AG09319 (cell line): ENCODE data around the gene HPN.

Experiments used
- DNase-seq: peaks from one replicate; pipeline ENCODE4 v3.0.0-alpha.2; 2010; ENCODE audit warnings: low read depth; ENCODE audit errors: extremely low read depth
- TF ChIP-seq, protein P1 (sequence below): IDR thresholded peaks from 2 replicates; pipeline ENCODE4 v1.5.1; 2011; ENCODE audit warnings: low read depth, mild to moderate bottlenecking, inconsistent platforms, low read length, moderate library complexity

The HPN gene

GRCh38 chr19:35031072-35031881 is 10.2 kb upstream of the HPN start:
- no peak for DNase-seq
- TF ChIP-seq, protein P1, sequence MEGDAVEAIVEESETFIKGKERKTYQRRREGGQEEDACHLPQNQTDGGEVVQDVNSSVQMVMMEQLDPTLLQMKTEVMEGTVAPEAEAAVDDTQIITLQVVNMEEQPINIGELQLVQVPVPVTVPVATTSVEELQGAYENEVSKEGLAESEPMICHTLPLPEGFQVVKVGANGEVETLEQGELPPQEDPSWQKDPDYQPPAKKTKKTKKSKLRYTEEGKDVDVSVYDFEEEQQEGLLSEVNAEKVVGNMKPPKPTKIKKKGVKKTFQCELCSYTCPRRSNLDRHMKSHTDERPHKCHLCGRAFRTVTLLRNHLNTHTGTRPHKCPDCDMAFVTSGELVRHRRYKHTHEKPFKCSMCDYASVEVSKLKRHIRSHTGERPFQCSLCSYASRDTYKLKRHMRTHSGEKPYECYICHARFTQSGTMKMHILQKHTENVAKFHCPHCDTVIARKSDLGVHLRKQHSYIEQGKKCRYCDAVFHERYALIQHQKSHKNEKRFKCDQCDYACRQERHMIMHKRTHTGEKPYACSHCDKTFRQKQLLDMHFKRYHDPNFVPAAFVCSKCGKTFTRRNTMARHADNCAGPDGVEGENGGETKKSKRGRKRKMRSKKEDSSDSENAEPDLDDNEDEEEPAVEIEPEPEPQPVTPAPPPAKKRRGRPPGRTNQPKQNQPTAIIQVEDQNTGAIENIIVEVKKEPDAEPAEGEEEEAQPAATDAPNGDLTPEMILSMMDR, result no peak

- DNase-seq, result no peak
- TF ChIP-seq, protein P1, result no peak
Observed at GRCh38 chr19:35032356-35032865, 9.1 kb upstream of the HPN start.

- TF ChIP-seq, protein P1, result no peak
- no peak for DNase-seq
Observed at GRCh38 chr19:35033067-35034004, 8.2 kb upstream of the HPN start.

DNA sequence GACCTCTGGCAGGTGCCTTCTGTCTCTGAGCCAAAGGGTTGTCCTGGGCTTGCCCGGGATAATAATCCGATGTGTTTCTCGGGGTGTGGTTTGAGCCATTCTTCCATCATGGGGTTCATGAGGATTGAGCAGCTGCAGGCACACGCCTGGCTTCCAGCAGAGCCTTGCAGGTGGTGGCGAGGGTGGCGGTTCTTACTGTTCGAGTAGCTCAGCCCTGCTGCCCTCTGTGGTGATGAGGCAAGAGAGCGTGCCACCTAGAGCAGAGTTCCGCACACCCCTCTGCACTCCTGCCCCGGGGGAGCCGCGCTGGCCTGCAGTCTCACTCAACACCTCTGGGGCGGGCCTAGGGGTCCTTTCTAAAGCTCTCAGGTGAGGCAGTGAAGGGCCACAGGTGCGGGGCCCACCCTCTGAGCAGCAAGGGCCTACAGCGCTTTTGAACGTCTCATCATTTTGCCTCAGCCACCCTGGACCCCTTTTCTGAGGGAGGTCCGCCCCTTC is 7.5 kb upstream of the HPN start:
- no peak for DNase-seq
- TF ChIP-seq, protein P1, result no peak

DNA sequence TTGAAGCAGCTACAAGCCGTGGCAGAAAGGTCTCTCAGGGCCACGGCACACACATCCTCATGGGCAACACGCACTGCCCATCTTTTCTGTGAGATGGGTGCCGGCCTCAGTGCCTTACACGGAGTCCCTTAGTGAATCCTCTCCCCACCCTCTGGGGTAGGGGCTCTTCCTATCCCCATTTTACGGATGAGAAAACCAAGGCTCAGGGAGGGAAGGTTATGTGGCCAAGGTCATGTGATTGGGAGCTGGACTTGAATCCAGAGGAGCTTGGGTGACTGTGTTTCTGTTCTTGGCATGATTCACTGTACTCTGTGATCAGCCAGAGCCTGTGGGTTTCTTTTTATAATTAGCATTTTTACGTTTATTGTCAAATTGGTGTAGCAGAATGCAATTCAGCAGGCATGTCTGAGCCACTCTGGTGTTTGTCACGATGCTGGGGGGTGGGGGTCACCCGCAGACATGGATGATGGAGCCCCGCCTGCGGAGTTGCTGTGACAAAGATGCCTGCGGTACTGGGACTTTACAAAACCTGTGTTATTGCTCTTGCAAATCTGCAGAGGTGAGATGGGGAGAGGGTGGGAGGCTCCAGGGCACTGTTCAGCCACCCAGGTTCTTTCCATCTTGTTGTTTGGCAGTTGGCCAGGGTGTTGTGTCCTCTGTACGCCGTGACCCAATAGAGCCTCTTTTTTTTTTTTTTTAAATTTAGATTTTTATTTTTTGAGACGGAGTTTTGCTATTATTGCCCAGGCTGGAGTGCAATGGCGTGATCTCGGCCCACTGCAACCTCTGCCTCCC is 6.7 kb upstream of the HPN start:
- TF ChIP-seq, protein P1, result no peak
- no peak for DNase-seq

- DNase-seq, result no peak
- TF ChIP-seq, protein P1, result no peak
Observed at GRCh38 chr19:35037716-35038622, 3.6 kb upstream of the HPN start.
